Astrocyte (in vitro differentiated cells and primary cell): ENCODE results near the gene CDKN2AIP. TPM values are rescaled to one million over a fixed set of nuclear protein-coding genes. Genes with fewer than 3 reads are reported as not detected.
A peak's percentile ranks its signal among the peaks of the same experiment; 100 is the strongest.

Experiments
- DNase-seq: peaks from one replicate; pipeline ENCODE4 v3.0.0-alpha.2; 2010; ENCODE audit warnings: low read depth
- FAIRE-seq: peaks from 2 replicates; lab custom pipeline; 2011; peaks lifted over from hg19 to GRCh38; lab: Jason Lieb, UNC
- H2AFZ ChIP-seq: 2 replicates; pipeline ENCODE4 v1.6.0; 2012; ENCODE audit warnings: low read depth, low read length, inconsistent platforms
- H3K27ac ChIP-seq: 2 replicates; pipeline ENCODE4 v1.5.1; 2011; ENCODE audit warnings: low read depth, low read length, inconsistent platforms
- H3K27me3 ChIP-seq: 2 replicates; pipeline ENCODE4 v1.6.0; 2011; ENCODE audit warnings: low read length, inconsistent platforms; ENCODE audit not compliant: insufficient read depth
- H3K36me3 ChIP-seq: 2 replicates; pipeline ENCODE4 v1.5.1; 2011; ENCODE audit warnings: low read length, inconsistent platforms; ENCODE audit not compliant: insufficient read depth
- H3K4me1 ChIP-seq: 2 replicates; pipeline ENCODE4 v1.5.1; 2011; ENCODE audit warnings: low read length, inconsistent platforms; ENCODE audit not compliant: insufficient read depth
- H3K4me2 ChIP-seq: 2 replicates; pipeline ENCODE4 v1.6.0; 2012; ENCODE audit warnings: low read length, inconsistent platforms
- H3K4me3 ChIP-seq: 2 replicates; pipeline ENCODE4 v1.5.1; 2011; ENCODE audit warnings: low read depth, mild to moderate bottlenecking, low read length, inconsistent platforms; ENCODE audit not compliant: insufficient read depth
- H3K79me2 ChIP-seq: 2 replicates; pipeline ENCODE4 v1.6.0; 2012; ENCODE audit warnings: mild to moderate bottlenecking, low read length, inconsistent platforms; ENCODE audit not compliant: insufficient read depth
- H3K9ac ChIP-seq: 2 replicates; pipeline ENCODE4 v1.6.0; 2012; ENCODE audit warnings: mild to moderate bottlenecking, low read length, inconsistent platforms
- H3K9me3 ChIP-seq: 2 replicates; pipeline ENCODE4 v1.5.1; 2012; ENCODE audit warnings: low read depth, mild to moderate bottlenecking, low read length, inconsistent platforms; ENCODE audit not compliant: insufficient read depth
- H4K20me1 ChIP-seq: 2 replicates; pipeline ENCODE4 v1.6.0; 2012; ENCODE audit warnings: low read length, inconsistent platforms; ENCODE audit not compliant: insufficient read depth
- H3K27ac Mint-ChIP-seq: one replicate; pipeline ENCODE4 v1.8.0; 2021; ENCODE audit warnings: mild to moderate bottlenecking, mixed read lengths; ENCODE audit not compliant: unreplicated experiment
- H3K27me3 Mint-ChIP-seq: one replicate; pipeline ENCODE4 v1.8.0; 2021; ENCODE audit warnings: low read depth, mixed read lengths; ENCODE audit not compliant: unreplicated experiment
- H3K36me3 Mint-ChIP-seq: one replicate; pipeline ENCODE4 v1.8.0; 2021; ENCODE audit warnings: low read depth, mixed read lengths; ENCODE audit not compliant: unreplicated experiment
- H3K4me1 Mint-ChIP-seq: one replicate; pipeline ENCODE4 v1.8.0; 2021; ENCODE audit warnings: low read depth, mixed read lengths; ENCODE audit not compliant: unreplicated experiment
- H3K4me3 Mint-ChIP-seq: one replicate; pipeline ENCODE4 v1.8.0; 2021; ENCODE audit warnings: mild to moderate bottlenecking, moderate library complexity, mixed read lengths; ENCODE audit not compliant: unreplicated experiment
- H3K9me3 Mint-ChIP-seq: one replicate; pipeline ENCODE4 v1.8.0; 2021; ENCODE audit warnings: mild to moderate bottlenecking, mixed read lengths; ENCODE audit not compliant: unreplicated experiment
- CTCF ChIP-seq: IDR thresholded peaks from 2 replicates; pipeline ENCODE4 v1.5.1; 2011; ENCODE audit warnings: low read depth, mild to moderate bottlenecking, inconsistent platforms, low read length, moderate library complexity; ENCODE audit not compliant: insufficient read depth
- EZH2 ChIP-seq: IDR thresholded peaks from 2 replicates; pipeline ENCODE4 v1.6.1; 2012; ENCODE audit warnings: mild to moderate bottlenecking, low read length, inconsistent platforms; ENCODE audit not compliant: insufficient read depth
- total RNA-seq: library from RNA; stranded (reverse); gene quantifications from 2 replicates; pipeline ENCODE4 v1.2.1, GENCODE V29; 2021

CDKN2AIP gene
- total RNA-seq, 1 donor from 2014 or later, result 11.6 TPM

GRCh38 chr4:183492791-183493222, 48.4 kb downstream of the CDKN2AIP start:
- H3K4me3 Mint-ChIP-seq, result no peak overlapping the region
- no peaks in the 10 kb centered on the region for H3K27me3 ChIP-seq
- no peaks in the 10 kb centered on the region for H3K9me3 ChIP-seq
- no peak overlapping the region for H3K27ac ChIP-seq
- FAIRE-seq, result peak; percentile 78
- H3K9me3 Mint-ChIP-seq, result peaks cover 7% of the 10 kb centered on the region
- H4K20me1 ChIP-seq, result no peaks in the 10 kb centered on the region
- peaks cover 10% of the 10 kb centered on the region for H3K4me1 Mint-ChIP-seq
- H2AFZ ChIP-seq, result peak overlapping the region; percentile 29
- H3K79me2 ChIP-seq, result no peaks in the 10 kb centered on the region
- peak; percentile 35 for DNase-seq
- no peak for TF ChIP-seq EZH2
- no peak for TF ChIP-seq CTCF
- H3K4me3 ChIP-seq, result no peak overlapping the region
- H3K9ac ChIP-seq, result no peak overlapping the region
- H3K36me3 ChIP-seq, result peaks cover 3% of the 10 kb centered on the region
- H3K27me3 Mint-ChIP-seq, result no peaks in the 10 kb centered on the region
- H3K27ac Mint-ChIP-seq, result no peak overlapping the region
- peak overlapping the region; percentile 11 for H3K4me2 ChIP-seq
- peaks cover 7% of the 10 kb centered on the region for H3K4me1 ChIP-seq
- H3K36me3 Mint-ChIP-seq, result no peaks in the 10 kb centered on the region

- Histone ChIP-seq H3K36me3 (peaks cover 3% of the 10 kb centered on the region), H3K27ac (no peak overlapping the region), H3K4me2 (peak overlapping the region; percentile 11), H3K79me2 (no peaks in the 10 kb centered on the region), H3K4me3 (no peak overlapping the region), H3K4me1 (peaks cover 7% of the 10 kb centered on the region), H3K9ac (no peak overlapping the region), H4K20me1 (no peaks in the 10 kb centered on the region), H3K27me3 (no peaks in the 10 kb centered on the region), H2AFZ (peak overlapping the region; percentile 29), H3K9me3 (no peaks in the 10 kb centered on the region)
- H3K27me3 Mint-ChIP-seq, result no peaks in the 10 kb centered on the region
- FAIRE-seq, result no peak
- no peak overlapping the region for H3K27ac Mint-ChIP-seq
- peaks cover 10% of the 10 kb centered on the region for H3K4me1 Mint-ChIP-seq
- no peak for TF ChIP-seq CTCF
- no peak overlapping the region for H3K4me3 Mint-ChIP-seq
- H3K36me3 Mint-ChIP-seq, result no peaks in the 10 kb centered on the region
- no peak for DNase-seq
- peaks cover 7% of the 10 kb centered on the region for H3K9me3 Mint-ChIP-seq
These were observed 48.8 kb downstream of the CDKN2AIP start for GRCh38 chr4:183493246-183493645.

DNA sequence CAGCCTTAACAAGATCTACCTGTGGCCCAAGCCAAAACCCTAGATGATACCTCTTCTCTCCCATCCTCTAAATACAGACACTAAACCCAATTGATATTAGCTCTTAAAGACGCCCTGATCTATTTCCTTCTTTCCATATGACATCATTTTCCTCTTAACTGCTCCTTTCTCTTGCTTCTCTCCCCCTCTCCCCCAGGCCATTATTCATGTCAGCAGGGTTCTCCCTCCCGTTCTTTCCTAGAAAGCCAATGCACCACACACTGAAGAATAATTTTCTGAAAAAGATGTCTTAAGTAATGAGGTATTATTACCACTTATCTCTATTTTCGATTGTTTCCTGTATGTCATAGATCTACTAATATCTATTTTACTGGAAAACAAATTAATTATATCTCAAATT, 50.7 kb downstream of the CDKN2AIP start:
- Histone ChIP-seq H3K27ac (no peak overlapping the region), H3K36me3 (peaks cover 3% of the 10 kb centered on the region), H3K9ac (no peak overlapping the region), H3K27me3 (no peaks in the 10 kb centered on the region), H2AFZ (no peak overlapping the region), H4K20me1 (no peaks in the 10 kb centered on the region), H3K4me1 (peaks cover 7% of the 10 kb centered on the region), H3K9me3 (no peaks in the 10 kb centered on the region), H3K79me2 (no peaks in the 10 kb centered on the region), H3K4me3 (no peak overlapping the region), H3K4me2 (no peak overlapping the region)
- H3K4me1 Mint-ChIP-seq, result peaks cover 10% of the 10 kb centered on the region
- H3K4me3 Mint-ChIP-seq, result no peak overlapping the region
- H3K27ac Mint-ChIP-seq, result no peak overlapping the region
- no peak for DNase-seq
- H3K36me3 Mint-ChIP-seq, result no peaks in the 10 kb centered on the region
- no peak for FAIRE-seq
- H3K9me3 Mint-ChIP-seq, result peaks cover 7% of the 10 kb centered on the region
- no peak for TF ChIP-seq EZH2
- TF ChIP-seq CTCF, result no peak
- H3K27me3 Mint-ChIP-seq, result no peaks in the 10 kb centered on the region

Other genes starting within 250 kb of the CDKN2AIP start
- gene CLDN22, start 124.4 kb upstream of the CDKN2AIP start, total RNA-seq, result not detected in 2 replicates
- gene CLDN24, start 122.2 kb upstream of the CDKN2AIP start, total RNA-seq, result not detected in 2 replicates
- gene ING2, start 60.4 kb downstream of the CDKN2AIP start, total RNA-seq, result 10.2 and 10.3 TPM in 2 replicates
- gene RWDD4, start 214.5 kb downstream of the CDKN2AIP start, total RNA-seq, result 19.2 and 19.4 TPM in 2 replicates
- 26.3 and 26.5 TPM in 2 replicates for gene TRAPPC11, start 214.7 kb downstream of the CDKN2AIP start, total RNA-seq